Lower leg skin (tissue), 4 donors: ENCODE measurements around the gene SNX30. TPM values are rescaled to one million over a fixed set of nuclear protein-coding genes. Genes with fewer than 3 reads are reported as not detected.

ENCODE experiments used
- DNase-seq, 2 donors: peaks; one replicate each; pipeline ENCODE4 v3.0.0-alpha.2; 2019; ENCODE audit warnings: low spot score in 2 of 2
- H3K4me3 ChIP-seq: fragments of 200-600 bp; sonication (generic); 2 replicates; pipeline ENCODE4 v1.5.1; 2017; ENCODE audit warnings: mild to moderate bottlenecking, low read depth; ENCODE audit not compliant: poor library complexity, severe bottlenecking
- POLR2A ChIP-seq, 2 donors: fragments of 450-650 bp; IDR thresholded peaks; one replicate each; pipeline ENCODE4 v1.6.1; 2016 to 2017; ENCODE audit warnings: antibody characterized with exemption in 2 of 2, mild to moderate bottlenecking in 1 of 2, moderate library complexity in 1 of 2
- WGBS, 2 donors: methylation state at CpG; one replicate each; pipeline ENCODE4 v1.1.5; 2018; 5-methylcytosine and 5-hydroxymethylcytosine counted together
- intact Hi-C: fragments of 100-400 bp; cut with DNase I; formaldehyde crosslinking; loops from one replicate; pipeline ENCODE4 v1.15.0; 2023; ENCODE audit warnings: low total_unique reads
- total RNA-seq, 4 donors: library from RNA; depleted of rRNA; stranded (reverse); fragments of >200 nt; gene quantifications; one replicate each; pipeline ENCODE4 v1.1.0, GENCODE V29; 2016
- TF ChIP-seq, protein P1 (sequence below), 3 donors: fragments of 450-650 bp; IDR thresholded peaks; one replicate each; pipeline ENCODE4 v1.5.1; 2016; ENCODE audit warnings: antibody characterized with exemption in 3 of 3, mild to moderate bottlenecking in 3 of 3, moderate library complexity in 2 of 3

The SNX30 gene
- total RNA-seq, 4 donors from 2014 or later: 7.6 to 16.5 (median 13.0) TPM

DNA sequence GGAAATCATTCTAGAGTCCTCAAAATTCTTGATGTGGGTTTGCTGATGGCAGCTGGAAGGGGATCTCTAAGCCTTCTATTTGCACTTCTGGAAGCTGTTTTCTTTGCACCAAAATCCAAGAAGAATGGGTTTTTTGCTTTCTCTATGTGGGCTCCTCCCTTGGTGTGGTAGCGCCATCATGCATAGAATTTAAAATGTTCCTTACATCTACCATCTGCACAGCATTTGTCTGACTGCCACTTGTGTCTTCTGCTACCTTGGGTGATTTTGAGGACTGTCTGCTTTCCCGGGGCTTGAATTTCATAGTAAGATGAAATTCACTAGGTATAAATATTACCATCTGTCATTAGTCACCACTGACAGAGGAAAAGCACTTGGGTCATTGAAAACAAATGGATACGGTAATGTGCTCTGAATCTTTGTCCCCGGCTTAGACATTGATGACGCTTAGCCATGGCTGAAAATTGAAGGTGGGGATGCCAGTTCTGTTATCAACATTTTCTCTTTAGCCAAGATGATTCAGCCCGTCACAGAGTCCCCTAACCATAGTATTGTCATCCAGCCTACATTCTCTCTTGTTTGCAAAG, 30.0 kb downstream of the SNX30 start:
- 78 to 81% methylated on average over 6 of the region's 6 CpGs for WGBS, 2 donors
- no peak for DNase-seq
- TF ChIP-seq, protein P1, sequence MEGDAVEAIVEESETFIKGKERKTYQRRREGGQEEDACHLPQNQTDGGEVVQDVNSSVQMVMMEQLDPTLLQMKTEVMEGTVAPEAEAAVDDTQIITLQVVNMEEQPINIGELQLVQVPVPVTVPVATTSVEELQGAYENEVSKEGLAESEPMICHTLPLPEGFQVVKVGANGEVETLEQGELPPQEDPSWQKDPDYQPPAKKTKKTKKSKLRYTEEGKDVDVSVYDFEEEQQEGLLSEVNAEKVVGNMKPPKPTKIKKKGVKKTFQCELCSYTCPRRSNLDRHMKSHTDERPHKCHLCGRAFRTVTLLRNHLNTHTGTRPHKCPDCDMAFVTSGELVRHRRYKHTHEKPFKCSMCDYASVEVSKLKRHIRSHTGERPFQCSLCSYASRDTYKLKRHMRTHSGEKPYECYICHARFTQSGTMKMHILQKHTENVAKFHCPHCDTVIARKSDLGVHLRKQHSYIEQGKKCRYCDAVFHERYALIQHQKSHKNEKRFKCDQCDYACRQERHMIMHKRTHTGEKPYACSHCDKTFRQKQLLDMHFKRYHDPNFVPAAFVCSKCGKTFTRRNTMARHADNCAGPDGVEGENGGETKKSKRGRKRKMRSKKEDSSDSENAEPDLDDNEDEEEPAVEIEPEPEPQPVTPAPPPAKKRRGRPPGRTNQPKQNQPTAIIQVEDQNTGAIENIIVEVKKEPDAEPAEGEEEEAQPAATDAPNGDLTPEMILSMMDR (IDR thresholded peaks at IDR 0.05): no peak
- no peak for TF ChIP-seq POLR2A (IDR thresholded peaks at IDR 0.05)
- intact Hi-C loops: no loop called here
- H3K4me3 ChIP-seq: no peak overlapping the region

DNA sequence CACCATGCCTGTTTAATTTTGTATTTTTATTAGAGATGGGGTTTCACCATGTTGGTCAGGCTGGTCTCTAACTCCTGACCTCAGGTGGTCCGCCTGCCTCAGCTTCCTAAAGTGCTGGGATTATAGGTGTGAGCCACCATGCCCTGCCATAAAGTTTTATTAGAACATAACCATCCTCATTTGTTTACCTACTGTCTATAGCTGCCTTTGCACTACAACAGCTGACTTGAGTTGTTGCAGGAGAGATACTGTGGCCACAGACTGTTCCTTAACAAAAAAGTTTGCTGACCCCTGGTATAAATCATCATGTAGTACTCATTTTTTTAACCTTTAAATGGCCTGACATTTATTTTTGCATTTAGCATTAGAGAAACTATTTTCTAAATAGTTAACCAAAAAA, 31.7 kb downstream of the SNX30 start:
- WGBS, 2 donors: 95 to 96% methylated on average over 1 of the region's 1 CpG
- intact Hi-C loops: no loop called here
- DNase-seq: no peak

DNA sequence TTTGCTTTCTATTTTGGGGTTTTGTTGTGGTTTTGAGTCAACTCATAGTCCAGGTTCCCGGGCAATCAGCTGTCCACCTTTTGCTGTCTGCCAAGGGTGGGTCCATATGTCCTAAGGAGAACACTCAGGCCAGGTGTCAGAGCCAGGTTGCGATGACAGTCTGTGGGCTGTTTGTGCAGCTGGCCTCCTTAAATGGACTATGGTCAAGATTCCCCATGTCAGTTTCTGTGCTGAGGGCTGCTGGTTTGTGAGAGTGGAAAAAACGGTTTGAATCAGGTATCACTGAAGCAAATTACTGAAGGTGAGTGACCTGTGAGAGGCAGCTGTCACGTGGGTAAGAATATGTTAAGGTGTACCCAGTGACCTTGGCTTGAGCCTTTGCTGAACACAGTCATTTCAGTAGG, 33.0 kb downstream of the SNX30 start:
- TF ChIP-seq, protein P1 (IDR thresholded peaks at IDR 0.05): no peak
- TF ChIP-seq POLR2A (IDR thresholded peaks at IDR 0.05): no peak
- no peak overlapping the region for H3K4me3 ChIP-seq
- intact Hi-C loops: no loop called here
- 71 to 75% methylated on average over 4 of the region's 4 CpGs for WGBS, 2 donors
- no peak for DNase-seq

More for the DNA sequence above, 31.7 kb downstream of the SNX30 start:
- TF ChIP-seq POLR2A (IDR thresholded peaks at IDR 0.05): no peak
- TF ChIP-seq, protein P1 (IDR thresholded peaks at IDR 0.05): no peak
- no peak overlapping the region for H3K4me3 ChIP-seq

DNA sequence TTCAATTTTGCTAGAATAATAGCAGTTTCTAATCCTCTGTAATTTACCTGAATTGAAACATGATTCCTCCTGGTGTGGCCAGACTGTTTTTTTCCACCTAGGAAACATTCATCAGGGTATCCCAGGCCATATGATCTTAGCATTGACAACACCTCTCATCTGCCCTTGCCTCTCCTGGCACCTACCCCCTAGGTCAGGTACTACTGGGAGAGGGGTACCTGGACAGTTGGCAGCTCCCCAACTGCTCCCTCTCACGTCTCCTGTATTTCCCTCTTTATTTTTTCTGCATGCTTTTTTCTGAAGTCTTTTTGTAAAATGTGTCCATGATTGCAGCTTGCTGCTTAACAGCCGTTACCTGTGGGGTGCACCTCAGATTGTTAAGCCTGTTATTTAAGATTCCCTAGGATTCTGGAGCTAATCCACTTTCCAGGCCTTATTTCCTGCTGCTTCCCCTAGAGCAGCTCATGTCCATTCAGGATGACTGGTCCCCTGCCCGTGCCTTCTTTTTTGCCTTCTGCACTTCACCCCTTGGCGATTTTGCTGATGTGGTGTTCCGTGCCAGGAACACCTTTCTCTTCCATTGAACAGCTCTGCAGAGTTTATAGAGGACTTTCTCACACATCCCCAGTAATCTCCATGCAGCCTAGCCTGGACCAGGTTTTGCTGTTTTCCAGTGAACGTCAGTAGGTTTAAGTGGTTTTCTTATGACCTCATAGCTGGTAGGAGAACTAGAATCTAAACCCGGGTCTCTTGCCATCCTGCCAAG, 33.6 kb downstream of the SNX30 start:
- no peak for TF ChIP-seq POLR2A (IDR thresholded peaks at IDR 0.05)
- TF ChIP-seq, protein P1 (IDR thresholded peaks at IDR 0.05): no peak
- WGBS, 2 donors: 27 to 32% methylated on average over 7 of the region's 7 CpGs
- intact Hi-C loops: no loop called here
- no peak for DNase-seq
- H3K4me3 ChIP-seq: no peak overlapping the region

DNA sequence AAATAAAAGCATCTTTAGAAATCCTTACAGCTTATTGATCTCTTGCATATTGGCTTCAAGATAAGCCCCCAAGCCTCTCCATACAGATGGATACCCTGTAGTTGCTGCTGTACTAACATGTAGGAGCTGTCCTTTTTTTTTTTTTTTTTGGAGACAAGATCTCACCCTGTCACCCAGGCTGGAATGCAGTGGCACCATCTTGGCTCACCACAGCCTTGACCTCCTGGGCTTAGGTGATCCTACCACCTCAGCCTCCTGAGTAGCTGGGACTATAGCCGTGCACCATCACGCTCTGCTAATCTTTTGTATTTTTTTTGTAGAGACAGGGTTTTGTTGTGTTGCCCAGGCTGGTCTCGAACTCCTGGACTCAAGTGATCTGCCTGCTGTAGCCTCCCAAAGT, 35.4 kb downstream of the SNX30 start:
- TF ChIP-seq, protein P1 (IDR thresholded peaks at IDR 0.05): no peak
- TF ChIP-seq POLR2A (IDR thresholded peaks at IDR 0.05): no peak
- WGBS, 2 donors: 95 to 98% methylated on average over 3 of the region's 3 CpGs
- intact Hi-C loops: no loop called here
- DNase-seq: no peak
- H3K4me3 ChIP-seq: no peak overlapping the region
